Thoracic aorta (tissue), 2 donors: Measurements from ENCODE around the gene ECSIT. TPM values are rescaled to one million over a fixed set of nuclear protein-coding genes. Genes with fewer than 3 reads are reported as not detected.
"Not testable (repeated sequence)": the region's sequence is repeated elsewhere in the genome, so short reads cannot be mapped to it uniquely, and the experiment has no call there.

ENCODE experiments used
- ATAC-seq: fragments of 150-250 bp; one replicate; pipeline ENCODE4 v1.8.0; 2017; ENCODE audit warnings: low read depth; ENCODE audit not compliant: insufficient number of reproducible peaks, low FRiP score
- DNase-seq: peaks from one replicate; pipeline ENCODE4 v3.0.0-alpha.2; 2020; ENCODE audit warnings: low spot score
- H3K27ac ChIP-seq, 2 donors: fragments of 200-600 bp; sonication (generic); 1 replicate in 1 of 2; 2 replicates in 1 of 2; pipeline ENCODE4 v1.5.1; 2016; ENCODE audit warnings: mild to moderate bottlenecking in 2 of 2, moderate library complexity in 2 of 2
- H3K27me3 ChIP-seq: fragments of 200-600 bp; sonication (generic); replicated peaks from 2 replicates; pipeline ENCODE4 v1.6.0; 2016; ENCODE audit warnings: mild to moderate bottlenecking; ENCODE audit not compliant: insufficient read depth
- H3K36me3 ChIP-seq: fragments of 200-600 bp; sonication (generic); one replicate; pipeline ENCODE4 v1.5.1; 2016
- H3K4me1 ChIP-seq, 2 donors: fragments of 200-600 bp; sonication (generic); 1 replicate in 1 of 2; 2 replicates in 1 of 2; pipeline versions ENCODE4 v1.5.1 to v1.6.0; 2016; ENCODE audit warnings: low read depth in 2 of 2, mild to moderate bottlenecking in 1 of 2; ENCODE audit not compliant: control insufficient read depth in 1 of 2
- H3K4me3 ChIP-seq: fragments of 200-600 bp; sonication (generic); 2 replicates; pipeline ENCODE4 v1.5.1; 2016; ENCODE audit warnings: mild to moderate bottlenecking
- H3K9me3 ChIP-seq: fragments of 200-600 bp; sonication (generic); 2 replicates; pipeline ENCODE4 v1.5.1; 2016
- CTCF ChIP-seq: fragments of 200-600 bp; sonication (generic); IDR thresholded peaks from one replicate; pipeline ENCODE4 v1.5.1; 2019; ENCODE audit warnings: antibody characterized with exemption
- total RNA-seq, 2 donors: library from RNA; depleted of rRNA; stranded (reverse); fragments of >200 nt; gene quantifications; one replicate each; pipeline versions ENCODE4 v1.1.0 to v1.2.3, GENCODE V29; 2016

The ECSIT gene
- total RNA-seq, 2 donors from 2014 or later, result 40.4 to 44.1 TPM

DNA sequence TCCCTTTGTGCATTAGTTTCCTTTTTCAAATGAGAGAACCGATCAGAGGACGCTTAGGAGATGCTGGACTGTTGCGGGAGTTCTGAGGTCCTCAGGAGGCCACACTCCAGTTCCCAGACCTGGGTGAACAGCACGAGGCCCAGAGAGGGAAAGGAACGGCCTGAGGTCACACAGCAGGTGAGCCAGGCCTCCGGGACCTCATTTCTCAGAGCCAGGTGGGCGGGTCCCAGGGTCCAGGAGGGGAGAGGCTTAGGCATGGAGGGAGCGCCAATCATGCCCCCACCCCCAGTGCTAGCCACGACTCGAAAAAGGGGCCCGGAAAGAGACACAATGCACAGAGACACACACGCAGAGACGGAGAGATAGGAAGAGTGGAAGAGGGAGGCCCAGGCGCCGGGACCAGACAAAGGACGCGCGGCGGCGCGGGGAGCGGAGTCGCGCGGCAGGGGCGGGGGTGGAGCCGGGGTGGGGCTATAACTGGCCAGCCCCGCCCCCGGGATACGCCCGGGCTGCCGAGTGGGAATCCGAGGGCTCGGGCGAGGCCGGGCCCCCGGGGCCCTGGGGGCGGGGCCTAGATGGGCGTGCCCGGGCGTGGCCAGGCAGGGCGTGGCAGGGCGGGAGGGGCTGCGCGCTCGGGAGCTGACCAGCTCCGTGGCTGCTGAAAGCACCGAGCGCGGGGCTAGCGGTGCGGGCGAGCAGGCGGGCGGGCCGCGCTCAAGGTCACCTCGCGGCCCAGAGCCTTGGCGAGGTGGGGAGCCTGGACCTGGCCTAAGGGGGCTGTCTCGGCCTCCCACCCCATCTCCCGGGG, 49.6 kb downstream of the ECSIT start:
- TF ChIP-seq CTCF, result no peak
- Histone ChIP-seq H3K27ac (no peak overlapping the region), H3K36me3 (no peaks in the 10 kb centered on the region), H3K4me1 (peaks cover 10 to 22% of the 10 kb centered on the region in 2 donors), H3K27me3 (peaks cover 8% of the 10 kb centered on the region), H3K9me3 (no peaks in the 10 kb centered on the region), H3K4me3 (peak overlapping the region; percentile 27)
- DNase-seq, result no peak
- no peak for ATAC-seq

DNA sequence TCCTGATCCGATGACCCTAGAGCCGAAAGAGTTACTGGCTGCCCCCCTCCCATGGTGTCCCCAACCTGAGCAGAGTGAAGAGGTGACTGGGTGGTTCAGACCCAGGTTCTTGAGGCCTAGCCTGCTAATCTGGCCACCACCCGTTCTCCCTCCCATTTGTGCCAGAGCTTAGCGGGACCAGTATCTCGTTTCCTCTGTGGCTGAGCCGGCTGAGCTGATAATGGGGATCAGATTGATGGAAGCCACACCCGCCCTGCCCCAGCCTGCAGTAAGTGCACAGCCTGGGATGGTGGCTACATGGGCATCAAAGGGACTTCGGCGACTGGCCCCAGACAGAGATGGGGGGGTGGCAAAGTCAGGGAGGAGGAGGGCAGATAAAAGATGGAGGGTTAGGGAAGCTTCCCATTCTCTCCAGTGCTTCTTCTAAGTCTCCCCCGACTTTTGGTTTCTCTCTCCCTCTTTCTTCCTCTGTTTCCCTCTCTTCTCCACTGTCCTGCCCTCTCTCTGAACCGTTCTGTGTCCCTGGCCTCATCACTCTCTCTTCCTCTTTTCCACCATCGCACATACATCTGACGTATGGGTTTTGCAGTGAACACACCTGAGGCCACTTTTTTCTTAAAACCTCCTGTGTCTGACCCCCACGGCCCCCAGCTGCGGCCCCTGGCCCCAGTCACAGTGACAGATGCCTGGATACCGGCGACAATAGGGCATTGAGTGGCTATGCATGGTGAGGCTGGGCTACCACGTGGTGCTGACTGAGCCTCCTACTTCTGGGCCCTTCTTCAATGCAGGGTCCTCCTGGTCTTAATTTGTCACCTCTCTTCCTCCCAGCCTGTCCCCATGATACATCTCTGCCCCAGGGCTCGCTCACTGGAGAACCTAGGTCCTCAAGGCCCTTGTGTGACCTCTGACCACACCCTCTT, 50.5 kb downstream of the ECSIT start:
- no peaks in the 10 kb centered on the region for H3K36me3 ChIP-seq
- no peak for DNase-seq
- H3K9me3 ChIP-seq, result no peaks in the 10 kb centered on the region
- H3K4me1 ChIP-seq, result peaks cover 10 to 22% of the 10 kb centered on the region in 2 donors
- no peak for TF ChIP-seq CTCF
- H3K4me3 ChIP-seq, result no peak overlapping the region
- ATAC-seq, result no peak
- H3K27me3 ChIP-seq, result peaks cover 8% of the 10 kb centered on the region
- no peak overlapping the region for H3K27ac ChIP-seq

GRCh38 chr19:11475861-11476260, 53.1 kb downstream of the ECSIT start:
- no peaks in the 10 kb centered on the region for H3K9me3 ChIP-seq

DNA sequence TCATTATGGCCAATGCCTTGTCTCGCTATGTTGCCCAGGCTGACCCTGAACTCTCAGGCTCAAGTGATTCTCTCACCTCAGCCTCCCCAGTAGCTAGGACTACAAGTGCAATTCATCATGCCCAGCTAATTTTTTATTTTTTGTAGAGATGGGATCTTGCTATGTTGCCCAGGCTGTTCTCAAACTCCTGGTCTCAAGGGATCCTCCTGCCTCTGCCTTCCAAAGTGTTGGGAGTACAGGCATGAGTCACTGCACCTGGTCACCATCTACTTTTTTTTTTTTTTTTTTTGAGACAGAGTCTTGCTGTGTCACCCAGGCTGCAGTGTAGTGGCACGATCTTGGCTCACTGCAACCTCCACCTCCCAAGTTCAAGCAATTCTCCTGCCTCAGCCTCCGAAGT, 53.6 kb downstream of the ECSIT start:
- not testable (repeated sequence) for DNase-seq, H3K9me3 ChIP-seq, H3K4me1 ChIP-seq, H3K4me3 ChIP-seq, H3K27me3 ChIP-seq, ATAC-seq, H3K36me3 ChIP-seq, H3K27ac ChIP-seq

More at GRCh38 chr19:11475861-11476260, 53.1 kb downstream of the ECSIT start:
- DNase-seq, result no peak
- Histone ChIP-seq H3K4me3 (no peak overlapping the region), H3K27me3 (peaks cover 4% of the 10 kb centered on the region), H3K36me3 (no peaks in the 10 kb centered on the region), H3K4me1 (peaks cover 4 to 6% of the 10 kb centered on the region in 2 donors), H3K27ac (no peak overlapping the region)
- TF ChIP-seq CTCF, result no peak
- ATAC-seq, result no peak

DNA sequence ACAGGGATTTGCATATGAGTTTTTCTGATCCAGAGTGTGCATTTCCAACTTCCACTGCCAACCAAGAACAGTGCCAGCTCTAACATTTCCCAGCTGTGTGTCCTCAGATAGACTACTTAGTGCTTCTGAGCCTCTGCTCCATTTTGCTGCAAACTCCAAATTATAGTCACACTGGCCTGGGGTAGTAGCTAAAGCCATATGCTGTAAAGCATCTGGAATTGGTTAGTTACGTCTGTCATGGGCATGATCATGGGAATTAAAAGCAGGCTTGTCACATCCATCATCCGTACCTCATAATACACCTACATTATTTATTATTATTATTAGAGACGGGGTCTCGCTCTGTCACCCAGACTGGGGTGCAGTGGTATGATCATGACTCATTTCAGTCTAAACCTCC, 55.2 kb downstream of the ECSIT start:
- DNase-seq, result no peak
- TF ChIP-seq CTCF, result no peak
- H3K4me1 ChIP-seq, result no peaks in the 10 kb centered on the region

DNA sequence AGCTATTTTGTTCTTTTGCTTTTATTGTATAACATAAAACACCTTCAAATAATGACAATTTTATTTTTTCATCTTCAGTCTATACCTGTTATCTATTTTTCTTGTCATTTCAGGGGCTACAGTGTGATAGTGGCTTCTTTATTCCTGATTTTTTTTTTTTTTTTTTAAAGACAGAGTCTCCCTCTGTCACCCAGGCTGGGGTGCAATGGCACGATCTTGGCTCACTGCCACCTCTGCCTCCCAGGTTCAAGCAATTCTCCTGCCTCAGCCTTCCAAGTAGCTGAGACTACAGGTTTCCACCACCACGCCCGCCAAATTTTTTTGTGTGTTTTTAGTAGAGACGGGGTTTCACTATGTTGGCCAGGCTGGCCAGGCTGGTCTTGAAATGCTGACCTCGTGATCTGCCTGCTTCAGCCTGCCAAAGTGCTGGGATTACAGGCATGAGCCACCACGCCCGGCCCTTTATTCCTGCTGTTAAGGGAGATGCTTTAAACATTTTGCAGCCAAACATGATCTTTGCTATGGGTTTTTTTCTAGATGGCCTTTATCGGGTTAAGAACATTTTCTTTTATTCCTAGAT, 60.6 kb downstream of the ECSIT start:
- H3K9me3 ChIP-seq, H3K4me3 ChIP-seq, H3K4me1 ChIP-seq, DNase-seq, H3K27ac ChIP-seq, H3K27me3 ChIP-seq, ATAC-seq, H3K36me3 ChIP-seq: not testable (repeated sequence)

More for the DNA sequence above, 55.2 kb downstream of the ECSIT start:
- Histone ChIP-seq H3K27ac (no peak overlapping the region), H3K4me3 (no peak overlapping the region), H3K27me3 (no peaks in the 10 kb centered on the region), H3K9me3 (no peaks in the 10 kb centered on the region), H3K36me3 (no peaks in the 10 kb centered on the region)
- no peak for ATAC-seq
